ENCODE data around the gene USP24.

USP24 gene, protein sequence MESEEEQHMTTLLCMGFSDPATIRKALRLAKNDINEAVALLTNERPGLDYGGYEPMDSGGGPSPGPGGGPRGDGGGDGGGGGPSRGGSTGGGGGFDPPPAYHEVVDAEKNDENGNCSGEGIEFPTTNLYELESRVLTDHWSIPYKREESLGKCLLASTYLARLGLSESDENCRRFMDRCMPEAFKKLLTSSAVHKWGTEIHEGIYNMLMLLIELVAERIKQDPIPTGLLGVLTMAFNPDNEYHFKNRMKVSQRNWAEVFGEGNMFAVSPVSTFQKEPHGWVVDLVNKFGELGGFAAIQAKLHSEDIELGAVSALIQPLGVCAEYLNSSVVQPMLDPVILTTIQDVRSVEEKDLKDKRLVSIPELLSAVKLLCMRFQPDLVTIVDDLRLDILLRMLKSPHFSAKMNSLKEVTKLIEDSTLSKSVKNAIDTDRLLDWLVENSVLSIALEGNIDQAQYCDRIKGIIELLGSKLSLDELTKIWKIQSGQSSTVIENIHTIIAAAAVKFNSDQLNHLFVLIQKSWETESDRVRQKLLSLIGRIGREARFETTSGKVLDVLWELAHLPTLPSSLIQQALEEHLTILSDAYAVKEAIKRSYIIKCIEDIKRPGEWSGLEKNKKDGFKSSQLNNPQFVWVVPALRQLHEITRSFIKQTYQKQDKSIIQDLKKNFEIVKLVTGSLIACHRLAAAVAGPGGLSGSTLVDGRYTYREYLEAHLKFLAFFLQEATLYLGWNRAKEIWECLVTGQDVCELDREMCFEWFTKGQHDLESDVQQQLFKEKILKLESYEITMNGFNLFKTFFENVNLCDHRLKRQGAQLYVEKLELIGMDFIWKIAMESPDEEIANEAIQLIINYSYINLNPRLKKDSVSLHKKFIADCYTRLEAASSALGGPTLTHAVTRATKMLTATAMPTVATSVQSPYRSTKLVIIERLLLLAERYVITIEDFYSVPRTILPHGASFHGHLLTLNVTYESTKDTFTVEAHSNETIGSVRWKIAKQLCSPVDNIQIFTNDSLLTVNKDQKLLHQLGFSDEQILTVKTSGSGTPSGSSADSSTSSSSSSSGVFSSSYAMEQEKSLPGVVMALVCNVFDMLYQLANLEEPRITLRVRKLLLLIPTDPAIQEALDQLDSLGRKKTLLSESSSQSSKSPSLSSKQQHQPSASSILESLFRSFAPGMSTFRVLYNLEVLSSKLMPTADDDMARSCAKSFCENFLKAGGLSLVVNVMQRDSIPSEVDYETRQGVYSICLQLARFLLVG (N-terminal part only)

DNA sequence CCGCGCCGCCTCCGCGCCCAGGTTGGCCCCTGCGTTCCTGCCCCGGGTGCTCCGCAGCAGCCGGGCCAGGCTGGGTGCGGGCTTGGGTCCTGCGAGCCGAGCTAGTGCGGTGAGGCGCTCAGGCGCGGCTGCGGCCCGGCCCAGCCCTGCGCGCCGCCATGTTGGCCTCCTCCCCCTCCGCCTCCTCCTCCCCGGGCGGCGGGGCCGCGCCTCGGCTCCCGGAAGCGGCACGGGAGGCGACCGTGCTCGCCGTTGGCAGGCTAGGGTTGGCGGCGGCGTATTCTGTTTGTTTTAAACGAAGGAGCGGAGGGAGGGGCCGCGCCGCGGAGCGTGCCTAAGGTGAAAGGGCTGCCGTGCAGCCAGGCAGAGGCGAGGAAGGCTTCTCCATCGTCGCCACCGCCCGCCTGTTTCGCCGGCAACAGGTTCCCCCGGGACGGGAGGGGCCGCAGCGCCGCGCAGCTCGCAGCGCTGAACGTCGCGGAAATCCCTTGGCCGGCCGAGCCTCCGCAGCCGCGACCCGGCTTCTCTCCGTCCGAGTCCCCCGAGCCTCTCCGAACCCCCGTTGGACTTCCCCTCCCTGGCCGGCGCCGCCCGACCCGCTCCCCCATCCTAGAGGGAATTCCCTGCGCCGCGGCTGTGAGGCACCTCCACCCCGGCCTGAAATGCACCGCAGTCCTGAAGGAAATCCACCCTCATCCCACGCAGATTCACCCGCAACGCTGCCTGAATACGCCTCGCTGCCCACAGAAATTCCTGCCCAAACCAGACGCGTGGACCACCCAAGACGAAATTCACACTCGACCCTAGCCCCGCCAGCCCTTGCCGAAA lies at the start of gene USP24:
Gene USP24, minus strand, starts transcription at position 171 of the 828 bp plus-strand sequence. CDS start 251 bp downstream, outside the sequence.
- no peak for TF ChIP-seq ZNF274 (IDR thresholded peaks at IDR 0.05; ENCODE audit: low read depth, low read length)

DNA sequence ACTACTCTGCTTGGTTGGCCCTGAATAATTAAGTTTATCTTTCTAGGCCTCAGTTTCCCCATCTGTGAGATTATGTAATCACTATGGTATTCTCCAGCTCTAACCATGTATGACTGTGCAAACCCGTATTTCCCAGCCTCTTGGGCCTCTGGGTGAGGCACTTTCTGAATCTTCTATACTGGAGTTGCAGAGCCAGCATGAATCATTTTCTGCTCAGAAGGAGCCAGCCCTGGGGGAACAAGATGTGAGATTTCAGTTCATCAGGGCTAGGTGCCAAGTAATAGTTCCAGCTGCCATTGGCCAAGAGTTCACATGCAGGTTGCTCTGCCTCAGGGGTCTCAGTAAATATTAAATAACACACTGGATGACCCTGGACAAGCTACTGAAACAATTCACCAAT lies 47.7 kb upstream of the USP24 start:
- TF ChIP-seq ZNF274 (IDR thresholded peaks at IDR 0.05; ENCODE audit: low read depth, low read length) = no peak
- no peak overlapping the region for H3K4me3 ChIP-seq (ENCODE audit: low read length)

More for the DNA sequence above, at the start of gene USP24:
- peak within 1 kb of the TSS; percentile 69 for H3K4me3 ChIP-seq (ENCODE audit: low read length)

DNA sequence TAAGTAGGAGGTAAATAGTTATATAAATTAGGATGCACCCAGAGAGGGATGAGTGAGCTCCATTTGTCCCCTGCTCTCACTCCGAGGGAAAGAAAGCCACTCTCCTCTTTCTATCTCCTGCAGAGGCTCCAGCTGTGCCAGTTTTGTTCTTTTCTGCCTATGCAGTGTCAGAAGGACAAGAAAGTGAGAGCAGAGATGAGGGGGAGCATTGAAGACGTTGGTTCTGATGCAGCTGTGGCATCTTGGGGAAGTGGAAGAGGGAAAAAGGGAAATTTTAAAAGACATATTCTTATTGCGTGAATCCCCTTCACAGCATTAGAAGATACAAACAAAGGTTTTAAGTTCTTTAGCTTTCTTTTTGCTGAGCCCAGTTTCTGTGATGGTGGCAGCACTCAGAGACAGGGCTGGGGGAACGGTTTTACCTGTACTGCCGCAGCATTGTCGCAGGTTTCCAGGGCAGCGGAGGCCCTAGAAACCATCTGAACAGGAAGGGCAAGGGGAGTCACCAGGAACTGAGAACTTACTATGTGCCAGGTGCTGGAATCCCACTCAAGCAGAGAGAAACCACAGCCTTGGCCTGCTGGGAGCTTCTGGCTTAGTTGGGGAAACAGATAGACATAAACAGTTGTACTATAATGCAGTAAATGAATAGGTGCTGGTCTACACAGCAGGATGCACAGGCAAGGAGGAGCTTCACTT lies 44.9 kb upstream of the USP24 start:
- H3K4me3 ChIP-seq (ENCODE audit: low read length) = peak overlapping the region; percentile 4; the same call in 1 of the 2 replicates
- TF ChIP-seq ZNF274 (IDR thresholded peaks at IDR 0.05; ENCODE audit: low read depth, low read length) = no peak

DNA sequence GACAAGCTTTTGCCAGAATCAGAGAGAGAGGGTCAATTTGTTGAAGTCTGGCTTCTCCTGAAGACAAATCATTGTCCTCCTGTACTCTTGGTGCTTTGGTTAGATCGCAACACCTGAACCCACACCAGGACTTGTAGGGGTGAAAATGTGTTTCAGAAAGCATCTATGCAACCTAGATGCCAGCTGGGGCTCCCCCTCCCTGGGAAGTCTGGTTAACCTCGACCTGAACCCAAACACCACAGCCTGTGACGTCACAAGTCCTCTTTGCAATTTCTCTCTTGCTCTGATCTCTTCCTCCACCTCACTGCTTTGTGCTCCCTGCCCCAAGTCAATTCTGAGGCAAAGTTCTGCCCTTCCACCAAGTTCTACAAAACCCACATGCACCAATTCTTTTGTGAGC lies 42.8 kb upstream of the USP24 start:
- no peak for TF ChIP-seq ZNF274 (IDR thresholded peaks at IDR 0.05; ENCODE audit: low read depth, low read length)
- H3K4me3 ChIP-seq (ENCODE audit: low read length) = no peak overlapping the region

DNA sequence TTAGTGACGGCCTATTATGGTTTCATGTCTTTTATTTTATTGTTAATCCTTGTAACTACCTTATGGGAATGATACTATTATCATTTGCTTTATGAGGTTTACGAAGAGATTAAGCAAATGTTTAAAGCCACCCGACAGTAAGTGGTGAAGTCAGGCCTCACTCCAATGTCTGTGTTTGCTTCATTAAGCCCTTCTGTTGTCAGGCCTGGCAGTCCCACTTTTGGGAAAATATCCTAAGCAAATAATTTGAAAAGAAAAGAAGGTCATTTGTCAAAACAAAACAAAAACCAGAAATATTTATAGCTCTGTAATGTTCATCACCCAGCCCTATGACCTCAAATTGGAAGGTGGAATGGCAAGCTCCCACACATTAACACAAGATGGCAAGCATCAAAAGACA lies 40.7 kb upstream of the USP24 start:
- TF ChIP-seq ZNF274 (IDR thresholded peaks at IDR 0.05; ENCODE audit: low read depth, low read length) = no peak
- H3K4me3 ChIP-seq (ENCODE audit: low read length) = no peak overlapping the region

DNA sequence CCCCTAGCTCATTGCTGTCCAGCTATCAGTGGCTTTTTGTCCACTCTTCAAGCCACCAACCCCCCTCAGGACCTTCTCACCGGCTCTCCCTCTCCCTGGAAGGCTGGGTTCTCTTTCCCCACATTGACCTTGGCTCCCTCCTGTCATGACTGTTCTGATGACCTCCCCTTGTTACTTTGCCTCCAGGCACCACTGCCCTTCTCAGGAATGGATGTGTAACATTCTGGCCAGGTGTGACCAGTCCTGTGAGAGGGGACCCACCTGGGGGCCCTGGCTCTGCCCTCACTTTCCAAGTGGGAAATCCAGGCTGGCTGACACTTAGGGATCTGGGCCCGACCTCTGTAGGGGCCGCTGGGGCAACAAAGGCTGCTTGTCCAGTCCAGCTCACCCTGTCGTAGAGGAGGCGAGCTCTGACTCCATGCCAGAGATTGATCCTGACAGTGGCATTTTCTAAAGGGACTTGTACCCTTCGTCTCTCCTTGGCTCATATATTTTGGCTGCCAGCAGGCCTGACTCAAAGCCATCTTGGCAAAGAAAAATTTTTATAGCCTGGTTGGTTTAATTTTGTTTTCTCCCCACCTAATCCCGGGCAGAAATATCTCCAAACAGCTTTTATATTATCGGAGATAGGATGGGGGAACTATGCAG lies 37.9 kb upstream of the USP24 start:
- TF ChIP-seq ZNF274 (IDR thresholded peaks at IDR 0.05; ENCODE audit: low read depth, low read length) = no peak
- no peak overlapping the region for H3K4me3 ChIP-seq (ENCODE audit: low read length)

DNA sequence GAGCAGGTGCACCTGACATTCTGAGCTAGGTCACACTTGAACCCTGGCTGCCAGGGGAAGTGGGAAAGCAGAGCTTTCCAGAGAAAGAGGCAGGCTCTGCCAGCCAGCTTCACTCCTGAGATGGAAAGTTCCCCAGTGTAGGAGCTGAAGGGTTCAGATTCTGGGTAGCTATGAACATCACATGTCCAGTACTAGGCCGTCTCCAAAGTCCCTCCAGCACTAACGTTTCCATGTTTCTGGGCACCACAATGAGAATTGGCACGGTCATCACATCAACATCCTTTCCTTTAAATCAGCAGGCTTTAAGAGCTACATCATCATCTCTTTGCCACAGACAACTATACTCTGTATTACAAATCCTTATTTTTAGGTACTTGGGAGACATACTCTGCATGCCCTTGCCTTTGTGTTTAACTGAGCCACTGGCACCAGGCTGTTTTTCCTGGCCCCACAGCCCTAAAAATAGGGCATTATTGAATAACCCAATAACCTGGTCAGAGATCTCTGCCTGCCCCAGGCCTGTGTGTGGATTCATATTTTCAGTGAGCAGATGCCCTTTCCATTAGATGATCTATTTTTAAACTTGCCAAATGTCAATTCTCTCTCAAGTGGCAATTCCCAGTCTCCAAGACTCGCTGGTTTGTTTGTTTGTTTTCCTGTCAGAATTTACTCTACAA lies 35.4 kb upstream of the USP24 start:
- no peak for TF ChIP-seq ZNF274 (IDR thresholded peaks at IDR 0.05; ENCODE audit: low read depth, low read length)
- H3K4me3 ChIP-seq (ENCODE audit: low read length) = no peak overlapping the region

DNA sequence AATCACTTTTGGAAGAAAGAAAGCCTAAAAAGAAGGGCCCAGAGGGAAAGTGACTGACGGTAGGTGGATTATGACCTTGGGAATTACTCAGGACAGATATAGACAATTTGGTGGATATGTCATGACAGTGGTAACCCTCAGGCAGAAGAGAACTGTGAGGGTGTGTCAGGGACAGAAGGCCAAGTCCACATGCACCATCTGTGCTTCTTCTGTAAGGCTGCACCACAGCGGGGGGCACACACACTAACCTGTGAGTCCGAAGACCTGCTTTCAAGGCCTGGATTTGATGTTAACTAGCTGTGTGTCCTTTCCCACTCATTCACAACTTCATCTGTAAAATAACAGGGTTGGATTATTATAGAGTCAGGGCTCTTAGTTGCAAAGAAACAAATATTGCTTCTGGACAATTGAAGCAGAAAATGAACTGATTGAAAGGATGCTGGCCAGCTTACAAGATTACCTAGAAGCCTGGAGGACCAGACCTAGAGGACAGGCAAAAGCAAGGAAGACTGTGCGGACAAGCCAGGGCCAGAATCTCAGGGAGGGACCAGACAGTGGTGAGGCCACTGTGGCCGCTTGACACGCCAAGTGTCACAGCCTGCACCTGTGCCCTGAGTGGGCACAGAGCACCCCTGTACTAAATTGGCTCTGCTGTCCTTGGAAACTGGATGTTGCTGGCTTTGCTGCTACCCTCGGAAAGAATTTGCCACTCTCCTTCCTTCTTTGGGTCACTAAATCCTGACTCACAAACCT lies 34.7 kb upstream of the USP24 start:
- H3K4me3 ChIP-seq (ENCODE audit: low read length) = no peak overlapping the region
- TF ChIP-seq ZNF274 (IDR thresholded peaks at IDR 0.05; ENCODE audit: low read depth, low read length) = no peak

DNA sequence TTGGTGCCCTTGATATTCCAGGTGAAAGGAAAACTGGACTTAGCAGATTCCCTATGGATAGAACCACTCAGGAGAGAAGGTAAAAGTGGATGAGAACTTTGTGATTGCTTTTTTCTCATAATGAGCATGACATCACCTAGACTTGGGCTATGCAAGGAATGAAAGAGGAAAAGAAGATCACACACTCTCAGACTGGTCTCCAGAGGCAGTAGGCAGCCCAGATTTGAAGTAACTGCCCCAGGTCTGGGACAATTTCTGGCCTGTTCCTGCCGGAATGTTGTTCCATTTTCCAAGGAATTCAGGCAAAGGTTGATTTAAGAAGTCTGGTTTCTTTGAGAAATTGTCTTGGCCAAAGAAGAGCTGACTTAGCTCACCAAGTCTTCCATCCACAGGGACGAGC lies 31.7 kb upstream of the USP24 start:
- no peak overlapping the region for H3K4me3 ChIP-seq (ENCODE audit: low read length)
- TF ChIP-seq ZNF274 (IDR thresholded peaks at IDR 0.05; ENCODE audit: low read depth, low read length) = no peak

DNA sequence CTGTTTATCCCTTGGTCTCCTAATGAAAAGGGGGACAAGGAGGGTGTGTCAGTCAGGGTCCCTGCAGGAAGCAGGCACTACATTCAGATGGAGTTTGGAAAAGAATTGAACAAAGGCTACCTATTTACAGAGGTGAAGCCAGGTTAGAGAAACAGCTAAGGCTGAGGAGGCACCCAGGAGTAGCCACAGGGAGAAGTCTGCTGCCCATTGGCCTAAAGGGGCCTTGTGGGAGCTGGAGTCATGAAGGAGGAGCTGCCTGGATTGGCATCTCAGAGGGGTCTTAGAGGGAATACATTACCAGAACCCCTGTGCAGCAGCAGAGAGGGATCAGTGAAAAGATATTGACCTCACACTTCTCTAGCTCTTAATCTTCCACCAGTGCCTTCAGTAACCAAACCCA lies 31.2 kb upstream of the USP24 start:
- TF ChIP-seq ZNF274 (IDR thresholded peaks at IDR 0.05; ENCODE audit: low read depth, low read length) = no peak

DNA sequence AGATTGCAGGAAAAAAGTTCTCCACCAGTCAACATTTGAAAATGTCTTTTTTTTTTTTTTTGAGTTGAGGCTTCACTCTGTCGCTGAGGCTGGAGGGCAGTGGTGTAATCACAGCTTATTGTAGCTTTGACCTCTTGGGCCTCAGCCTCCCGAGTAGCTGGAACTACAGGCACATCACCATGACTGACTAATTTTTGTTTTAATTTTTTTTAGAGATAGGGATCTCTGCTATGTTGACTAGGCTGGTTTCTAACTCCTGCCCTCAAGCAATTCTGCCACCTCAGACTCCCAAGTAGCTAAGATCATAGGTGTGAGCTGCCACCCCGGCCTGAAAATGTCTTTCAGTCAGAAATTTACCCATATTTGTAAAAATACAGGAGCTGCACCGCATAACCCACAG lies 30.6 kb upstream of the USP24 start:
- H3K4me3 ChIP-seq (ENCODE audit: low read length) = no peak overlapping the region

More for the DNA sequence above, 31.2 kb upstream of the USP24 start:
- no peak overlapping the region for H3K4me3 ChIP-seq (ENCODE audit: low read length)

More for the DNA sequence above, 30.6 kb upstream of the USP24 start:
- no peak for TF ChIP-seq ZNF274 (IDR thresholded peaks at IDR 0.05; ENCODE audit: low read depth, low read length)

Measured in GM08714 (cell line).